HepG2 (cell line): ENCODE results near the gene C2orf92. TPM values are rescaled to one million over a fixed set of nuclear protein-coding genes. Genes with fewer than 3 reads are reported as not detected.

Source experiments
- ATAC-seq: fragments of 200-7000 bp; cut with Tn5 transposase; 3 replicates; pipeline ENCODE4 v1.9.1; 2020; ENCODE audit warnings: mild to moderate bottlenecking, moderate library complexity
- BruUV-seq: library from RNA; stranded (reverse); fragments of 400-500 nt; replicated peaks from 2 replicates; lab custom pipeline; 2021; lab: Mats Ljungman, UMichigan
- CTCF ChIA-PET: fragments of 300-600 bp; formaldehyde crosslinking; extraction: SDS; loops from one replicate; lab custom pipeline; 2021; ENCODE audit warnings: low total read pairs, inconsistent platforms, low intra/inter-chr PET ratio; lab: Yijun Ruan, JAX
- POLR2A ChIA-PET: fragments of 350-600 bp; sonication (Branson Sonifier 250); formaldehyde crosslinking; loops from one replicate; lab custom pipeline; 2020; ENCODE audit warnings: antibody characterized with exemption, inconsistent platforms; lab: Yijun Ruan, JAX
- DNase-seq: peaks from one replicate; pipeline ENCODE4 v3.0.0-alpha.2; 2015; ENCODE audit warnings: low spot score
- FAIRE-seq: peaks from 3 replicates; lab custom pipeline; 2011; peaks lifted over from hg19 to GRCh38; lab: Jason Lieb, UNC
- H2AFZ ChIP-seq: one replicate; pipeline ENCODE4 v1.6.1; 2011; ENCODE audit warnings: low read length, inconsistent platforms
- H3K27ac ChIP-seq: fragments of 300-600 bp; 3 replicates; pipeline ENCODE4 v1.8.0; 2011; ENCODE audit warnings: mixed run types, mild to moderate bottlenecking, mixed read lengths, low read length, inconsistent platforms; ENCODE audit not compliant: insufficient read depth; ENCODE audit errors: extremely low read length
- H3K27me3 ChIP-seq, 2 experiments: fragments of 200-600 bp in 1 of 2; 2 replicates in 1 of 2; 3 replicates in 1 of 2; pipeline versions ENCODE4 v1.6.0 to v1.8.0; 2011; ENCODE audit warnings: low read length in 2 of 2, mild to moderate bottlenecking in 2 of 2, moderate library complexity in 2 of 2, inconsistent platforms in 1 of 2; ENCODE audit not compliant: insufficient read depth in 2 of 2, control insufficient read depth in 1 of 2
- H3K36me3 ChIP-seq, 2 experiments: fragments of 200-600 bp in 1 of 2; replicated peaks in 1 of 2; 2 replicates in 1 of 2; 3 replicates in 1 of 2; pipeline versions ENCODE4 v1.5.1 to v1.8.0; 2011; ENCODE audit warnings: low read length in 2 of 2, inconsistent platforms in 1 of 2; ENCODE audit not compliant: insufficient read depth in 2 of 2, control insufficient read depth in 1 of 2
- H3K4me1 ChIP-seq: 2 replicates; pipeline ENCODE4 v1.5.1; 2012; ENCODE audit warnings: low read length, inconsistent platforms; ENCODE audit not compliant: insufficient read depth
- H3K4me2 ChIP-seq: 2 replicates; pipeline ENCODE4 v1.6.0; 2011; ENCODE audit warnings: low read depth, low read length, inconsistent platforms
- H3K4me3 ChIP-seq, 3 experiments: fragments of 200-600 bp in 1 of 3; sonication (generic), shearing (Covaris generic) in 1 of 3; replicated peaks in 1 of 3; 2 replicates each; pipeline ENCODE4 v1.5.1; 2011 to 2016; ENCODE audit warnings: low read length in 3 of 3, inconsistent platforms in 2 of 3, low read depth in 2 of 3, mild to moderate bottlenecking in 2 of 3, control low read depth in 1 of 3, mixed read lengths in 1 of 3; ENCODE audit not compliant: insufficient read depth in 1 of 3
- H3K79me2 ChIP-seq: one replicate; pipeline ENCODE4 v1.6.1; 2011; ENCODE audit warnings: low read length, inconsistent platforms; ENCODE audit not compliant: insufficient read depth
- H3K9ac ChIP-seq: 2 replicates; pipeline ENCODE4 v1.6.0; 2011; ENCODE audit warnings: mild to moderate bottlenecking, low read depth, low read length, inconsistent platforms; ENCODE audit not compliant: insufficient read depth
- H3K9me3 ChIP-seq: 2 replicates; pipeline ENCODE4 v1.5.1; 2012; ENCODE audit warnings: mild to moderate bottlenecking, low read length
- H4K20me1 ChIP-seq: 2 replicates; pipeline ENCODE4 v1.6.0; 2011; ENCODE audit warnings: inconsistent platforms, mild to moderate bottlenecking, low read length, moderate library complexity; ENCODE audit not compliant: insufficient read depth
- ATRX ChIP-seq: sonication (generic); formaldehyde crosslinking; IDR thresholded peaks from 2 replicates; pipeline ENCODE4 v1.4.0; 2020; ENCODE audit warnings: missing genetic modification reagents, borderline replicate concordance
- HOXA3 ChIP-seq: sonication (generic); formaldehyde crosslinking; IDR thresholded peaks from 2 replicates; pipeline ENCODE4 v1.5.0; 2020; ENCODE audit warnings: missing genetic modification reagents
- ZC3H4 ChIP-seq: sonication (generic); formaldehyde crosslinking; IDR thresholded peaks from 2 replicates; pipeline ENCODE4 v1.4.0; 2020; ENCODE audit warnings: missing genetic modification reagents, borderline replicate concordance
- ZNF30 ChIP-seq: sonication (generic); formaldehyde crosslinking; IDR thresholded peaks from 2 replicates; pipeline ENCODE4 v1.5.0; 2020; ENCODE audit warnings: mild to moderate bottlenecking, missing genetic modification reagents
- ZNF83 ChIP-seq: sonication (generic); formaldehyde crosslinking; IDR thresholded peaks from 2 replicates; pipeline ENCODE4 v1.4.0; 2020; ENCODE audit warnings: missing genetic modification reagents, mild to moderate bottlenecking, borderline replicate concordance
- WGBS: methylation state at CpG from one replicate; pipeline ENCODE4 v1.1.6; 2017; ENCODE audit warnings: low lambda C conversion rate; 5-methylcytosine and 5-hydroxymethylcytosine counted together
- in situ Hi-C: cut with HindIII; loops from 2 replicates; pipeline ENCODE4 v1.10.0; 2017; ENCODE audit warnings: low pct_unique_long_range_greater_than_20kb; ENCODE audit not compliant: extremely low pct_ligation_motif_present
- intact Hi-C: fragments of 100-400 bp; cut with micrococcal nuclease; formaldehyde crosslinking; loops from one replicate; pipeline ENCODE4 v1.10.0; 2022; ENCODE audit not compliant: unreplicated experiment
- polyA plus RNA-seq, 8 experiments: library from polyadenylated mRNA; depleted of rRNA in 3 of 8; stranded (reverse) in 7 of 8; unstranded in 1 of 8; fragments of >200 nt; fragmentation: Illumina TruSeq in 4 of 8; extraction: Trizol in 4 of 8; gene quantifications; 2 replicates each; pipeline versions ENCODE4 v1.2.1 to v1.2.3, GENCODE V29; 2011 to 2016; ENCODE audit warnings: low read depth in 4 of 8, missing spikeins in 1 of 8, mixed read lengths in 1 of 8; ENCODE audit not compliant: insufficient read depth in 1 of 8
- total RNA-seq, 5 experiments: library from RNA; depleted of rRNA; stranded (reverse); fragments of >200 nt; fragmentation: Illumina TruSeq; extraction: Trizol; gene quantifications; 2 replicates each; pipeline ENCODE4 v1.2.3, GENCODE V29; 2016; ENCODE audit warnings: low read depth in 1 of 5
- TF ChIP-seq, protein P1 (sequence below): sonication (generic); formaldehyde crosslinking; IDR thresholded peaks from 2 replicates; pipeline ENCODE4 v1.4.0; 2020; ENCODE audit warnings: low read depth, mild to moderate bottlenecking, missing genetic modification reagents

C2orf92 gene
- total and polyA plus RNA-seq, 2 of the 13 experiments (the other 11 are each of a cell fraction or from before 2014, with no cell fraction given): 4.9 to 5.0 TPM

- intact Hi-C loops (loop anchor here (10.0 kb wide), 1 partner anchor 547 kb away; no protein-coding TSS in a partner anchor), in situ Hi-C loops (no loop called here)
- ChIA-PET POLR2A (no interaction called here), CTCF (no interaction called here)
- no peak overlapping the region for H3K4me2 ChIP-seq
- no peaks in the 10 kb centered on the region for H4K20me1 ChIP-seq
- 68% methylated on average over 17 of the region's 21 CpGs for WGBS
- H3K9ac ChIP-seq: no peak overlapping the region
- H3K36me3 ChIP-seq: no peaks in the 10 kb centered on the region
- no peaks in the 10 kb centered on the region for H3K79me2 ChIP-seq
- no peak overlapping the region for H3K27ac ChIP-seq
- FAIRE-seq (no peak), DNase-seq (no peak), ATAC-seq (no peak; the same call in 2 of the 3 replicates)
- peaks cover 8% of the 10 kb centered on the region for H3K4me1 ChIP-seq
- no peaks in the 10 kb centered on the region for H3K9me3 ChIP-seq
- TF ChIP-seq ZC3H4: no peak
- TF ChIP-seq ZNF30 (CRISPR knock-in tag): no peak
- no peak for TF ChIP-seq ATRX (CRISPR knock-in tag)
- TF ChIP-seq ZNF83 (CRISPR knock-in tag): no peak
- no peak for TF ChIP-seq HOXA3
- TF ChIP-seq, protein P1, sequence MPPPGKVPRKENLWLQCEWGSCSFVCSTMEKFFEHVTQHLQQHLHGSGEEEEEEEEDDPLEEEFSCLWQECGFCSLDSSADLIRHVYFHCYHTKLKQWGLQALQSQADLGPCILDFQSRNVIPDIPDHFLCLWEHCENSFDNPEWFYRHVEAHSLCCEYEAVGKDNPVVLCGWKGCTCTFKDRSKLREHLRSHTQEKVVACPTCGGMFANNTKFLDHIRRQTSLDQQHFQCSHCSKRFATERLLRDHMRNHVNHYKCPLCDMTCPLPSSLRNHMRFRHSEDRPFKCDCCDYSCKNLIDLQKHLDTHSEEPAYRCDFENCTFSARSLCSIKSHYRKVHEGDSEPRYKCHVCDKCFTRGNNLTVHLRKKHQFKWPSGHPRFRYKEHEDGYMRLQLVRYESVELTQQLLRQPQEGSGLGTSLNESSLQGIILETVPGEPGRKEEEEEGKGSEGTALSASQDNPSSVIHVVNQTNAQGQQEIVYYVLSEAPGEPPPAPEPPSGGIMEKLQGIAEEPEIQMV (CRISPR knock-in tag): no peak
- no TSS peak for BruUV-seq
- H3K27me3 ChIP-seq: peaks cover 0 to 12% of the 10 kb centered on the region in 2 experiments; a peak in 2 of 5 replicates
- no peak overlapping the region for H3K4me3 ChIP-seq
- no peak overlapping the region for H2AFZ ChIP-seq
Measured at GRCh38 chr2:97718051-97718882, 48.8 kb downstream of the C2orf92 start.
